WTC11 (cell line): ENCODE results near the gene KRT12. TPM values are rescaled to one million over a fixed set of nuclear protein-coding genes. Genes with fewer than 3 reads are reported as not detected.

Source experiments
- ATAC-seq: fragments of 200-7000 bp; cut with Tn5 transposase; 2 replicates; pipeline ENCODE4 v1.10.0; 2021; ENCODE audit warnings: mild to moderate bottlenecking, moderate library complexity
- CTCF ChIA-PET: fragments of 300-600 bp; sonication (Branson Sonifier 250); formaldehyde crosslinking; loops from one replicate; lab custom pipeline; 2021; ENCODE audit warnings: antibody characterized with exemption; lab: Charles Lee
- POLR2A ChIA-PET: fragments of 350-600 bp; sonication (Branson Sonifier 250); formaldehyde crosslinking; loops from one replicate; lab custom pipeline; 2021; ENCODE audit warnings: antibody characterized with exemption; lab: Charles Lee
- DNase-seq: peaks from one replicate; pipeline ENCODE4 v3.0.0; 2021; ENCODE audit warnings: low spot score
- H3K27ac Mint-ChIP-seq: 2 replicates; pipeline ENCODE4 v1.8.0; 2021; ENCODE audit warnings: mixed read lengths
- H3K27me3 Mint-ChIP-seq: 2 replicates; pipeline ENCODE4 v1.8.0; 2021; ENCODE audit warnings: low read depth, mild to moderate bottlenecking, moderate library complexity, mixed read lengths
- H3K36me3 Mint-ChIP-seq: 2 replicates; pipeline ENCODE4 v1.8.0; 2021; ENCODE audit warnings: mixed read lengths
- H3K4me1 Mint-ChIP-seq: 2 replicates; pipeline ENCODE4 v1.8.0; 2022; ENCODE audit warnings: mixed read lengths
- H3K4me3 Mint-ChIP-seq: 2 replicates; pipeline ENCODE4 v1.8.0; 2021; ENCODE audit warnings: mild to moderate bottlenecking, moderate library complexity, mixed read lengths
- H3K9me3 Mint-ChIP-seq: 2 replicates; pipeline ENCODE4 v1.8.0; 2021; ENCODE audit warnings: mixed read lengths
- ESRRA ChIP-seq: sonication (generic); formaldehyde crosslinking; IDR thresholded peaks from 2 replicates; pipeline ENCODE4 v1.8.1; 2022; ENCODE audit warnings: mild to moderate bottlenecking, missing genetic modification reagents, borderline replicate concordance
- GTF2I ChIP-seq: fragments of 250-450 bp; sonication (Bioruptor Pico); conservative IDR thresholded peaks from 2 replicates; pipeline ENCODE4 v1.4.0; 2021; ENCODE audit warnings: mild to moderate bottlenecking
- JAZF1 ChIP-seq: fragments of 250-450 bp; sonication (Bioruptor Pico); IDR thresholded peaks from 2 replicates; pipeline ENCODE4 v1.9.0; 2021; ENCODE audit warnings: moderate library complexity, mild to moderate bottlenecking, inconsistent platforms
- NR2C2 ChIP-seq: sonication (generic); formaldehyde crosslinking; IDR thresholded peaks from 2 replicates; pipeline ENCODE4 v1.8.0; 2022; ENCODE audit warnings: mild to moderate bottlenecking, missing genetic modification reagents
- RELA ChIP-seq: sonication (generic); formaldehyde crosslinking; IDR thresholded peaks from 2 replicates; pipeline ENCODE4 v1.8.1; 2022; ENCODE audit warnings: missing genetic modification reagents, mild to moderate bottlenecking, borderline replicate concordance
- SMAD3 ChIP-seq: sonication (generic); formaldehyde crosslinking; IDR thresholded peaks from 2 replicates; pipeline ENCODE4 v1.8.0; 2022; ENCODE audit warnings: missing genetic modification reagents, mild to moderate bottlenecking, borderline replicate concordance
- SP1 ChIP-seq: sonication (generic); formaldehyde crosslinking; conservative IDR thresholded peaks from 2 replicates; pipeline ENCODE4 v1.8.1; 2022; ENCODE audit warnings: missing genetic modification reagents
- TEAD1 ChIP-seq: sonication (generic); formaldehyde crosslinking; IDR thresholded peaks from 2 replicates; pipeline ENCODE4 v1.8.0; 2022; ENCODE audit warnings: mild to moderate bottlenecking, missing genetic modification reagents
- ZBTB21 ChIP-seq: sonication (generic); formaldehyde crosslinking; IDR thresholded peaks from 2 replicates; pipeline ENCODE4 v1.8.1; 2023; ENCODE audit warnings: mild to moderate bottlenecking, missing genetic modification reagents, borderline replicate concordance
- ZNF263 ChIP-seq: sonication (generic); formaldehyde crosslinking; IDR thresholded peaks from 2 replicates; pipeline ENCODE4 v1.8.1; 2022; ENCODE audit warnings: low read depth, mild to moderate bottlenecking, moderate library complexity, missing genetic modification reagents
- total RNA-seq: library from RNA; stranded (reverse); gene quantifications from 3 replicates; pipeline ENCODE4 v1.2.3, GENCODE V29; 2021
- TF ChIP-seq, protein P1 (sequence below): sonication (generic); formaldehyde crosslinking; IDR thresholded peaks from 2 replicates; pipeline ENCODE4 v1.8.1; 2022; ENCODE audit warnings: missing genetic modification reagents, borderline replicate concordance
- TF ChIP-seq, protein P2 (sequence below): fragments of 250-450 bp; sonication (Bioruptor Pico); IDR thresholded peaks from 2 replicates; pipeline ENCODE4 v2.1.2; 2022; ENCODE audit warnings: mild to moderate bottlenecking, moderate library complexity
- TF ChIP-seq, protein P3 (sequence below): sonication (generic); formaldehyde crosslinking; conservative IDR thresholded peaks from 2 replicates; pipeline ENCODE4 v1.8.1; 2023; ENCODE audit warnings: mild to moderate bottlenecking, low read depth, missing genetic modification reagents, moderate library complexity
- TF ChIP-seq, protein P4 (sequence below): fragments of 250-450 bp; sonication (Bioruptor Pico); conservative IDR thresholded peaks from 2 replicates; pipeline ENCODE4 v1.9.0; 2021; ENCODE audit warnings: mild to moderate bottlenecking
- TF ChIP-seq, protein P5 (sequence below): sonication (generic); formaldehyde crosslinking; IDR thresholded peaks from 2 replicates; pipeline ENCODE4 v1.8.1; 2022; ENCODE audit warnings: mild to moderate bottlenecking, missing genetic modification reagents, moderate library complexity, borderline replicate concordance
- TF ChIP-seq, protein P6 (sequence below): sonication (generic); formaldehyde crosslinking; IDR thresholded peaks from 2 replicates; pipeline ENCODE4 v1.8.1; 2023; ENCODE audit warnings: mild to moderate bottlenecking, missing genetic modification reagents
- TF ChIP-seq, protein P7 (sequence below): fragments of 250-450 bp; sonication (Bioruptor Pico); IDR thresholded peaks from 2 replicates; pipeline ENCODE4 v1.8.0; 2021; ENCODE audit warnings: mild to moderate bottlenecking
- TF ChIP-seq, protein P8 (sequence below): sonication (generic); formaldehyde crosslinking; IDR thresholded peaks from 2 replicates; pipeline ENCODE4 v1.8.1; 2023; ENCODE audit warnings: mild to moderate bottlenecking, missing genetic modification reagents
- TF ChIP-seq, protein P9 (sequence below): sonication (generic); formaldehyde crosslinking; IDR thresholded peaks from 2 replicates; pipeline ENCODE4 v1.8.0; 2022; ENCODE audit warnings: mild to moderate bottlenecking, missing genetic modification reagents
- TF ChIP-seq, protein P10 (sequence below): sonication (generic); formaldehyde crosslinking; IDR thresholded peaks from 2 replicates; pipeline ENCODE4 v1.8.1; 2023; ENCODE audit warnings: mild to moderate bottlenecking, missing genetic modification reagents, moderate library complexity

The KRT12 gene
- total RNA-seq, 1 experiment from 2014 or later, result not detected

DNA sequence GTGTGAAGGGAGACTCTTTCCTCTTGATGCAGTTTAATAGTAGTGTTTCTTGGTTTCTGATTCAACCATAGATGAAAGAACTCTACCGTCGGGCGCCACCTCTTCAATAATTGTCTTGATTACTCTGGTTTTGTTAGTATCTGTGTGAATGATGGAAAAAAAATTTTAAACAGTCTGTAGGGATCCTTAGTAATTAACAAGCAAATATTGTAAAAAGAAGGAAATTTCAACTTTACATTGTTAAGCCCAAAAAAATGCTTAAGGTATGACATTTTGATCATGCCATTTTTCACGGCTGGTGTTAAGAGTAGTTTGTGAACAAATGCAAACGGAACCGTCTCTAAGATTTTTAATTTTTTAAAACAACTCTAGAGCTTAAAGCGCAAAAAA lies 48.7 kb downstream of the KRT12 start:
- TF ChIP-seq TEAD1 (CRISPR knock-in tag), result no peak
- no peak for TF ChIP-seq SP1 (CRISPR knock-in tag)
- no peak for TF ChIP-seq RELA (CRISPR knock-in tag)
- TF ChIP-seq, protein P1, sequence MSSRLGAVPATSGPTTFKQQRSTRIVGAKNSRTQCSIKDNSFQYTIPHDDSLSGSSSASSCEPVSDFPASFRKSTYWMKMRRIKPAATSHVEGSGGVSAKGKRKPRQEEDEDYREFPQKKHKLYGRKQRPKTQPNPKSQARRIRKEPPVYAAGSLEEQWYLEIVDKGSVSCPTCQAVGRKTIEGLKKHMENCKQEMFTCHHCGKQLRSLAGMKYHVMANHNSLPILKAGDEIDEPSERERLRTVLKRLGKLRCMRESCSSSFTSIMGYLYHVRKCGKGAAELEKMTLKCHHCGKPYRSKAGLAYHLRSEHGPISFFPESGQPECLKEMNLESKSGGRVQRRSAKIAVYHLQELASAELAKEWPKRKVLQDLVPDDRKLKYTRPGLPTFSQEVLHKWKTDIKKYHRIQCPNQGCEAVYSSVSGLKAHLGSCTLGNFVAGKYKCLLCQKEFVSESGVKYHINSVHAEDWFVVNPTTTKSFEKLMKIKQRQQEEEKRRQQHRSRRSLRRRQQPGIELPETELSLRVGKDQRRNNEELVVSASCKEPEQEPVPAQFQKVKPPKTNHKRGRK, result no peak
- TF ChIP-seq ZBTB21 (CRISPR knock-in tag), result no peak
- TF ChIP-seq, protein P2, sequence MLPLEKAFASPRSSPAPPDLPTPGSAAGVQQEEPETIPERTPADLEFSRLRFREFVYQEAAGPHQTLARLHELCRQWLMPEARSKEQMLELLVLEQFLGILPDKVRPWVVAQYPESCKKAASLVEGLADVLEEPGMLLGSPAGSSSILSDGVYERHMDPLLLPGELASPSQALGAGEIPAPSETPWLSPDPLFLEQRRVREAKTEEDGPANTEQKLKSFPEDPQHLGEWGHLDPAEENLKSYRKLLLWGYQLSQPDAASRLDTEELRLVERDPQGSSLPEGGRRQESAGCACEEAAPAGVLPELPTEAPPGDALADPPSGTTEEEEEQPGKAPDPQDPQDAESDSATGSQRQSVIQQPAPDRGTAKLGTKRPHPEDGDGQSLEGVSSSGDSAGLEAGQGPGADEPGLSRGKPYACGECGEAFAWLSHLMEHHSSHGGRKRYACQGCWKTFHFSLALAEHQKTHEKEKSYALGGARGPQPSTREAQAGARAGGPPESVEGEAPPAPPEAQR (CRISPR knock-in tag), result no peak
- TF ChIP-seq SMAD3 (CRISPR knock-in tag), result no peak
- TF ChIP-seq, protein P3, sequence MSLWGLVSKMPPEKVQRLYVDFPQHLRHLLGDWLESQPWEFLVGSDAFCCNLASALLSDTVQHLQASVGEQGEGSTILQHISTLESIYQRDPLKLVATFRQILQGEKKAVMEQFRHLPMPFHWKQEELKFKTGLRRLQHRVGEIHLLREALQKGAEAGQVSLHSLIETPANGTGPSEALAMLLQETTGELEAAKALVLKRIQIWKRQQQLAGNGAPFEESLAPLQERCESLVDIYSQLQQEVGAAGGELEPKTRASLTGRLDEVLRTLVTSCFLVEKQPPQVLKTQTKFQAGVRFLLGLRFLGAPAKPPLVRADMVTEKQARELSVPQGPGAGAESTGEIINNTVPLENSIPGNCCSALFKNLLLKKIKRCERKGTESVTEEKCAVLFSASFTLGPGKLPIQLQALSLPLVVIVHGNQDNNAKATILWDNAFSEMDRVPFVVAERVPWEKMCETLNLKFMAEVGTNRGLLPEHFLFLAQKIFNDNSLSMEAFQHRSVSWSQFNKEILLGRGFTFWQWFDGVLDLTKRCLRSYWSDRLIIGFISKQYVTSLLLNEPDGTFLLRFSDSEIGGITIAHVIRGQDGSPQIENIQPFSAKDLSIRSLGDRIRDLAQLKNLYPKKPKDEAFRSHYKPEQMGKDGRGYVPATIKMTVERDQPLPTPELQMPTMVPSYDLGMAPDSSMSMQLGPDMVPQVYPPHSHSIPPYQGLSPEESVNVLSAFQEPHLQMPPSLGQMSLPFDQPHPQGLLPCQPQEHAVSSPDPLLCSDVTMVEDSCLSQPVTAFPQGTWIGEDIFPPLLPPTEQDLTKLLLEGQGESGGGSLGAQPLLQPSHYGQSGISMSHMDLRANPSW (CRISPR knock-in tag), result no peak
- TF ChIP-seq, protein P4, sequence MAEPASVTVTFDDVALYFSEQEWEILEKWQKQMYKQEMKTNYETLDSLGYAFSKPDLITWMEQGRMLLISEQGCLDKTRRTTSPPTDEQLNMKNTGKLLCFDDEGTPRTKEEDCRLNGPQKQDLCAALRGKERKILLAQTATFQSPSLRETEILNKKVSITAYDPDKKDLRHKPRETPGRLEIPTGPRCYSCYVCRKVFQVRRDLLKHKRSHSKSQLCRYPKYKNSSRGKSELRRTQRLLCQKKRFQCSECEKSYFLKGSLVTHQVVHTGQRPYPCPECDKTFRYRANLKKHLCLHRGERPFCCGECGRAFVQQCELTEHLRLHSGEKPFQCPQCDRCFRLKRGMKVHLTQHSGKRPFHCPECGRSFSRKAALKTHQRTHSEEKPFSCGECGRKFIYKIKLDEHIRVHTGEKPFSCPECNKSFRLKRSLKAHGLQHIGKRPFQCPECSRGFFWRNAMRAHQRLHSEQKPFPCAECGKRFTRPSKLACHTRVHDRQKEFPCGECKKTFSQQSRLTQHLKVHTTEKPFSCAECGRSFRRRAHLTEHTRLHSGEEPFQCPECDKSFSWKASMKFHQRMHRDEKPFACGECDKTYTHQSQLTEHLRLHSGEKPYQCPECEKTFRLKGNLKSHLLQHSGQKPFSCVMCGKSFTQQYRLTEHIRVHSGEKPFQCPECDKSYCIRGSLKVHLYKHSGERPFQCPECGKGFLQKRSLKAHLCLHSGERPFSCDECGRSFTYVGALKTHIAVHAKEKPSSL (CRISPR knock-in tag), result no peak
- TF ChIP-seq, protein P5, sequence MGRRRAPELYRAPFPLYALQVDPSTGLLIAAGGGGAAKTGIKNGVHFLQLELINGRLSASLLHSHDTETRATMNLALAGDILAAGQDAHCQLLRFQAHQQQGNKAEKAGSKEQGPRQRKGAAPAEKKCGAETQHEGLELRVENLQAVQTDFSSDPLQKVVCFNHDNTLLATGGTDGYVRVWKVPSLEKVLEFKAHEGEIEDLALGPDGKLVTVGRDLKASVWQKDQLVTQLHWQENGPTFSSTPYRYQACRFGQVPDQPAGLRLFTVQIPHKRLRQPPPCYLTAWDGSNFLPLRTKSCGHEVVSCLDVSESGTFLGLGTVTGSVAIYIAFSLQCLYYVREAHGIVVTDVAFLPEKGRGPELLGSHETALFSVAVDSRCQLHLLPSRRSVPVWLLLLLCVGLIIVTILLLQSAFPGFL (CRISPR knock-in tag), result no peak
- no peak for TF ChIP-seq ESRRA
- TF ChIP-seq, protein P6, sequence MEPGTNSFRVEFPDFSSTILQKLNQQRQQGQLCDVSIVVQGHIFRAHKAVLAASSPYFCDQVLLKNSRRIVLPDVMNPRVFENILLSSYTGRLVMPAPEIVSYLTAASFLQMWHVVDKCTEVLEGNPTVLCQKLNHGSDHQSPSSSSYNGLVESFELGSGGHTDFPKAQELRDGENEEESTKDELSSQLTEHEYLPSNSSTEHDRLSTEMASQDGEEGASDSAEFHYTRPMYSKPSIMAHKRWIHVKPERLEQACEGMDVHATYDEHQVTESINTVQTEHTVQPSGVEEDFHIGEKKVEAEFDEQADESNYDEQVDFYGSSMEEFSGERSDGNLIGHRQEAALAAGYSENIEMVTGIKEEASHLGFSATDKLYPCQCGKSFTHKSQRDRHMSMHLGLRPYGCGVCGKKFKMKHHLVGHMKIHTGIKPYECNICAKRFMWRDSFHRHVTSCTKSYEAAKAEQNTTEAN (CRISPR knock-in tag), result no peak
- TF ChIP-seq, protein P7, sequence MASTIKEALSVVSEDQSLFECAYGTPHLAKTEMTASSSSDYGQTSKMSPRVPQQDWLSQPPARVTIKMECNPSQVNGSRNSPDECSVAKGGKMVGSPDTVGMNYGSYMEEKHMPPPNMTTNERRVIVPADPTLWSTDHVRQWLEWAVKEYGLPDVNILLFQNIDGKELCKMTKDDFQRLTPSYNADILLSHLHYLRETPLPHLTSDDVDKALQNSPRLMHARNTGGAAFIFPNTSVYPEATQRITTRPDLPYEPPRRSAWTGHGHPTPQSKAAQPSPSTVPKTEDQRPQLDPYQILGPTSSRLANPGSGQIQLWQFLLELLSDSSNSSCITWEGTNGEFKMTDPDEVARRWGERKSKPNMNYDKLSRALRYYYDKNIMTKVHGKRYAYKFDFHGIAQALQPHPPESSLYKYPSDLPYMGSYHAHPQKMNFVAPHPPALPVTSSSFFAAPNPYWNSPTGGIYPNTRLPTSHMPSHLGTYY (CRISPR knock-in tag), result no peak
- TF ChIP-seq, protein P8, sequence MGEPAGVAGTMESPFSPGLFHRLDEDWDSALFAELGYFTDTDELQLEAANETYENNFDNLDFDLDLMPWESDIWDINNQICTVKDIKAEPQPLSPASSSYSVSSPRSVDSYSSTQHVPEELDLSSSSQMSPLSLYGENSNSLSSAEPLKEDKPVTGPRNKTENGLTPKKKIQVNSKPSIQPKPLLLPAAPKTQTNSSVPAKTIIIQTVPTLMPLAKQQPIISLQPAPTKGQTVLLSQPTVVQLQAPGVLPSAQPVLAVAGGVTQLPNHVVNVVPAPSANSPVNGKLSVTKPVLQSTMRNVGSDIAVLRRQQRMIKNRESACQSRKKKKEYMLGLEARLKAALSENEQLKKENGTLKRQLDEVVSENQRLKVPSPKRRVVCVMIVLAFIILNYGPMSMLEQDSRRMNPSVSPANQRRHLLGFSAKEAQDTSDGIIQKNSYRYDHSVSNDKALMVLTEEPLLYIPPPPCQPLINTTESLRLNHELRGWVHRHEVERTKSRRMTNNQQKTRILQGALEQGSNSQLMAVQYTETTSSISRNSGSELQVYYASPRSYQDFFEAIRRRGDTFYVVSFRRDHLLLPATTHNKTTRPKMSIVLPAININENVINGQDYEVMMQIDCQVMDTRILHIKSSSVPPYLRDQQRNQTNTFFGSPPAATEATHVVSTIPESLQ, result no peak
- TF ChIP-seq, protein P9, sequence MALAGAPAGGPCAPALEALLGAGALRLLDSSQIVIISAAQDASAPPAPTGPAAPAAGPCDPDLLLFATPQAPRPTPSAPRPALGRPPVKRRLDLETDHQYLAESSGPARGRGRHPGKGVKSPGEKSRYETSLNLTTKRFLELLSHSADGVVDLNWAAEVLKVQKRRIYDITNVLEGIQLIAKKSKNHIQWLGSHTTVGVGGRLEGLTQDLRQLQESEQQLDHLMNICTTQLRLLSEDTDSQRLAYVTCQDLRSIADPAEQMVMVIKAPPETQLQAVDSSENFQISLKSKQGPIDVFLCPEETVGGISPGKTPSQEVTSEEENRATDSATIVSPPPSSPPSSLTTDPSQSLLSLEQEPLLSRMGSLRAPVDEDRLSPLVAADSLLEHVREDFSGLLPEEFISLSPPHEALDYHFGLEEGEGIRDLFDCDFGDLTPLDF (CRISPR knock-in tag), result no peak
- no peak for TF ChIP-seq ZNF263 (CRISPR knock-in tag)
- TF ChIP-seq NR2C2 (CRISPR knock-in tag), result no peak
- TF ChIP-seq JAZF1, result no peak
- TF ChIP-seq, protein P10, sequence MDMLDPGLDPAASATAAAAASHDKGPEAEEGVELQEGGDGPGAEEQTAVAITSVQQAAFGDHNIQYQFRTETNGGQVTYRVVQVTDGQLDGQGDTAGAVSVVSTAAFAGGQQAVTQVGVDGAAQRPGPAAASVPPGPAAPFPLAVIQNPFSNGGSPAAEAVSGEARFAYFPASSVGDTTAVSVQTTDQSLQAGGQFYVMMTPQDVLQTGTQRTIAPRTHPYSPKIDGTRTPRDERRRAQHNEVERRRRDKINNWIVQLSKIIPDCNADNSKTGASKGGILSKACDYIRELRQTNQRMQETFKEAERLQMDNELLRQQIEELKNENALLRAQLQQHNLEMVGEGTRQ (CRISPR knock-in tag), result no peak
- no peak for TF ChIP-seq GTF2I (CRISPR knock-in tag)
- Mint-ChIP-seq H3K27ac (peak overlapping the region; percentile 71), H3K27me3 (peaks cover 45% of the 10 kb centered on the region), H3K4me1 (peaks cover 14% of the 10 kb centered on the region), H3K9me3 (no peaks in the 10 kb centered on the region), H3K4me3 (peak overlapping the region; percentile 90), H3K36me3 (peaks cover 13% of the 10 kb centered on the region)
- ChIA-PET CTCF (interaction anchor here (0.5 to 2.3 kb wide), 12 partner anchors 12 to 847 kb away, joined by 3 to 10 read pairs (median 4); no protein-coding TSS in a partner anchor), POLR2A (interaction anchor here (1.2 kb wide), 1 partner anchor 581 kb away, joined by 3 read pairs; no protein-coding TSS in a partner anchor)
- no peak for ATAC-seq
- no peak for DNase-seq
